GM23248 (cell line): ENCODE results near the gene PLA2G2D. TPM values are rescaled to one million over a fixed set of nuclear protein-coding genes. Genes with fewer than 3 reads are reported as not detected.

ENCODE experiments used
- DNase-seq: peaks from one replicate; pipeline ENCODE4 v3.0.0-alpha.2; 2015
- H2AFZ ChIP-seq: fragments of 200-600 bp; sonication (generic); 2 replicates; pipeline ENCODE4 v1.6.1; 2016; ENCODE audit warnings: antibody characterized with exemption
- H3F3A ChIP-seq: fragments of 200-600 bp; sonication (generic); 2 replicates; pipeline ENCODE4 v1.6.1; 2016; ENCODE audit warnings: mild to moderate bottlenecking, antibody characterized with exemption, mixed run types; ENCODE audit not compliant: insufficient read depth
- H3K27ac ChIP-seq: fragments of 200-600 bp; sonication (generic); 2 replicates; pipeline ENCODE4 v1.5.1; 2016; ENCODE audit warnings: mild to moderate bottlenecking
- H3K27me3 ChIP-seq: fragments of 200-600 bp; sonication (generic); replicated peaks from 2 replicates; pipeline ENCODE4 v1.6.1; 2016; ENCODE audit warnings: mild to moderate bottlenecking; ENCODE audit not compliant: insufficient read depth
- H3K36me3 ChIP-seq: fragments of 200-600 bp; sonication (generic); 2 replicates; pipeline ENCODE4 v1.6.1; 2016; ENCODE audit warnings: low read depth, mild to moderate bottlenecking
- H3K4me1 ChIP-seq: fragments of 200-600 bp; sonication (generic); 2 replicates; pipeline ENCODE4 v1.6.1; 2016; ENCODE audit warnings: mild to moderate bottlenecking; ENCODE audit not compliant: insufficient read depth
- H3K4me2 ChIP-seq: fragments of 200-600 bp; sonication (generic); one replicate; pipeline ENCODE4 v1.6.1; 2016; ENCODE audit warnings: mild to moderate bottlenecking; ENCODE audit not compliant: unreplicated experiment
- H3K4me3 ChIP-seq: fragments of 200-600 bp; sonication (generic); 2 replicates; pipeline ENCODE4 v1.5.1; 2016; ENCODE audit warnings: mild to moderate bottlenecking
- H3K79me2 ChIP-seq: fragments of 200-600 bp; sonication (generic); 2 replicates; pipeline ENCODE4 v1.6.1; 2016; ENCODE audit warnings: mild to moderate bottlenecking; ENCODE audit not compliant: insufficient read depth
- H3K9ac ChIP-seq: fragments of 200-600 bp; sonication (generic); 2 replicates; pipeline ENCODE4 v1.6.1; 2016; ENCODE audit warnings: mild to moderate bottlenecking
- H3K9me2 ChIP-seq: fragments of 200-600 bp; sonication (generic); 2 replicates; pipeline ENCODE4 v1.6.1; 2016; ENCODE audit warnings: mixed run types, mild to moderate bottlenecking, moderate library complexity; ENCODE audit not compliant: insufficient read depth
- H3K9me3 ChIP-seq: fragments of 200-600 bp; sonication (generic); one replicate; pipeline ENCODE4 v1.6.1; 2017; ENCODE audit warnings: low read depth
- H4K20me1 ChIP-seq: fragments of 200-600 bp; sonication (generic); 2 replicates; pipeline ENCODE4 v1.6.0; 2016; ENCODE audit not compliant: insufficient read depth
- EZH2 ChIP-seq: fragments of 200-600 bp; sonication (generic); IDR thresholded peaks from 2 replicates; pipeline ENCODE4 v1.6.1; 2018; ENCODE audit warnings: antibody characterized with exemption, mild to moderate bottlenecking; ENCODE audit not compliant: insufficient read depth, poor library complexity, severe bottlenecking
- EZH2phosphoT487 ChIP-seq: fragments of 200-600 bp; sonication (generic); IDR thresholded peaks from 2 replicates; pipeline ENCODE4 v1.6.1; 2018; ENCODE audit warnings: antibody characterized with exemption, moderate library complexity, mild to moderate bottlenecking, low read depth; ENCODE audit not compliant: insufficient read depth
- WGBS, 2 experiments: methylation state at CpG; one replicate each; pipeline ENCODE4 v1.1.6; 2015 to 2017; ENCODE audit warnings: low lambda C conversion rate in 2 of 2, low coverage in 1 of 2; ENCODE audit errors: missing lambda C conversion rate in 2 of 2; 5-methylcytosine and 5-hydroxymethylcytosine counted together
- in situ Hi-C: fragments of 300-500 bp; cut with MboI; formaldehyde crosslinking; loops from 2 replicates; pipeline ENCODE4 v1.15.0; 2020
- polyA plus RNA-seq: library from polyadenylated mRNA; unstranded; fragments of >200 nt; fragmentation: Nextera tagmentation; extraction: Ambion mirVana; gene quantifications from 2 replicates; pipeline ENCODE4 v1.2.1, GENCODE V29; 2016
- total RNA-seq: library from RNA; depleted of rRNA; stranded (reverse); fragments of >200 nt; shearing (Covaris generic); gene quantifications from 2 replicates; pipeline ENCODE4 v1.2.3, GENCODE V29; 2014

PLA2G2D gene
- total and polyA plus RNA-seq, 2 experiments from 2014 or later = not detected

GRCh38 chr1:20086800-20087199 is 32.5 kb downstream of the PLA2G2D start:
- no peaks in the 10 kb centered on the region for H3F3A ChIP-seq
- H2AFZ ChIP-seq = no peak overlapping the region
- no peak overlapping the region for H3K9ac ChIP-seq
- DNase-seq = no peak
- in situ Hi-C loops = no loop called here
- H3K36me3 ChIP-seq = no peaks in the 10 kb centered on the region
- no peaks in the 10 kb centered on the region for H4K20me1 ChIP-seq
- H3K4me2 ChIP-seq = no peak overlapping the region
- no peaks in the 10 kb centered on the region for H3K79me2 ChIP-seq
- H3K27ac ChIP-seq = no peak overlapping the region
- no peaks in the 10 kb centered on the region for H3K9me3 ChIP-seq
- no peaks in the 10 kb centered on the region for H3K27me3 ChIP-seq
- no peak overlapping the region for H3K4me3 ChIP-seq
- no peaks in the 10 kb centered on the region for H3K9me2 ChIP-seq
- 91 to 100% methylated on average over 1 of the region's 1 CpG for WGBS, 2 experiments
- TF ChIP-seq EZH2 (no peak), EZH2phosphoT487 (no peak)
- H3K4me1 ChIP-seq = no peaks in the 10 kb centered on the region

- Histone ChIP-seq H3K79me2 (no peaks in the 10 kb centered on the region), H2AFZ (no peak overlapping the region), H3K36me3 (no peaks in the 10 kb centered on the region), H3K4me2 (no peak overlapping the region), H3K27ac (no peak overlapping the region), H3K9me3 (no peaks in the 10 kb centered on the region), H3F3A (no peaks in the 10 kb centered on the region), H4K20me1 (no peaks in the 10 kb centered on the region), H3K9ac (no peak overlapping the region), H3K4me3 (no peak overlapping the region), H3K27me3 (no peaks in the 10 kb centered on the region), H3K9me2 (no peaks in the 10 kb centered on the region), H3K4me1 (no peaks in the 10 kb centered on the region)
- no peak for DNase-seq
- TF ChIP-seq EZH2phosphoT487 (no peak), EZH2 (no peak)
- 69 to 78% methylated on average over 10 of the region's 10 CpGs for WGBS, 2 experiments
- in situ Hi-C loops = no loop called here
Measured at GRCh38 chr1:20083178-20083944, 36.0 kb downstream of the PLA2G2D start.

- no peak overlapping the region for H3K4me2 ChIP-seq
- H3K9me3 ChIP-seq = no peaks in the 10 kb centered on the region
- H3K79me2 ChIP-seq = no peaks in the 10 kb centered on the region
- H3K27me3 ChIP-seq = no peaks in the 10 kb centered on the region
- in situ Hi-C loops = no loop called here
- no peak overlapping the region for H2AFZ ChIP-seq
- H3K4me1 ChIP-seq = no peaks in the 10 kb centered on the region
- TF ChIP-seq EZH2 (no peak), EZH2phosphoT487 (no peak)
- H3K9me2 ChIP-seq = no peaks in the 10 kb centered on the region
- WGBS, 2 experiments = 77 to 87% methylated on average over 2 of the region's 2 CpGs
- H3F3A ChIP-seq = no peaks in the 10 kb centered on the region
- no peak overlapping the region for H3K27ac ChIP-seq
- H4K20me1 ChIP-seq = no peaks in the 10 kb centered on the region
- no peaks in the 10 kb centered on the region for H3K36me3 ChIP-seq
- no peak for DNase-seq
- H3K9ac ChIP-seq = no peak overlapping the region
- H3K4me3 ChIP-seq = no peak overlapping the region
Measured at GRCh38 chr1:20082772-20083171, 36.6 kb downstream of the PLA2G2D start.

- Histone ChIP-seq H4K20me1 (no peaks in the 10 kb centered on the region), H3K9me2 (no peaks in the 10 kb centered on the region), H3K4me3 (no peak overlapping the region), H2AFZ (no peak overlapping the region), H3K79me2 (no peaks in the 10 kb centered on the region), H3K9ac (no peak overlapping the region), H3K4me2 (no peak overlapping the region), H3K27me3 (no peaks in the 10 kb centered on the region), H3F3A (no peaks in the 10 kb centered on the region), H3K4me1 (peaks cover 4% of the 10 kb centered on the region; the same call in 1 of the 2 replicates), H3K36me3 (no peaks in the 10 kb centered on the region), H3K9me3 (no peaks in the 10 kb centered on the region), H3K27ac (no peak overlapping the region)
- no peak for DNase-seq
- no peak for TF ChIP-seq EZH2
- no peak for TF ChIP-seq EZH2phosphoT487
- WGBS, 2 experiments = 90% methylated on average over 8 of the region's 8 CpGs
- in situ Hi-C loops = no loop called here
Measured at GRCh38 chr1:20081353-20081810, 38.0 kb downstream of the PLA2G2D start.
